GM18505 (cell line): ENCODE results near the gene VPS18.

Experiments used
- ATAC-seq: cut with Tn5 transposase; IDR thresholded peaks from one replicate; pipeline ENCODE4 v1.9.1; 2021; ENCODE audit not compliant: unreplicated experiment
- POLR2A ChIP-seq: IDR thresholded peaks from 4 replicates; pipeline ENCODE4 v1.6.1; 2011; ENCODE audit warnings: borderline replicate concordance; ENCODE audit not compliant: insufficient read depth, insufficient read length; ENCODE audit errors: extremely low read depth

VPS18 gene

DNA sequence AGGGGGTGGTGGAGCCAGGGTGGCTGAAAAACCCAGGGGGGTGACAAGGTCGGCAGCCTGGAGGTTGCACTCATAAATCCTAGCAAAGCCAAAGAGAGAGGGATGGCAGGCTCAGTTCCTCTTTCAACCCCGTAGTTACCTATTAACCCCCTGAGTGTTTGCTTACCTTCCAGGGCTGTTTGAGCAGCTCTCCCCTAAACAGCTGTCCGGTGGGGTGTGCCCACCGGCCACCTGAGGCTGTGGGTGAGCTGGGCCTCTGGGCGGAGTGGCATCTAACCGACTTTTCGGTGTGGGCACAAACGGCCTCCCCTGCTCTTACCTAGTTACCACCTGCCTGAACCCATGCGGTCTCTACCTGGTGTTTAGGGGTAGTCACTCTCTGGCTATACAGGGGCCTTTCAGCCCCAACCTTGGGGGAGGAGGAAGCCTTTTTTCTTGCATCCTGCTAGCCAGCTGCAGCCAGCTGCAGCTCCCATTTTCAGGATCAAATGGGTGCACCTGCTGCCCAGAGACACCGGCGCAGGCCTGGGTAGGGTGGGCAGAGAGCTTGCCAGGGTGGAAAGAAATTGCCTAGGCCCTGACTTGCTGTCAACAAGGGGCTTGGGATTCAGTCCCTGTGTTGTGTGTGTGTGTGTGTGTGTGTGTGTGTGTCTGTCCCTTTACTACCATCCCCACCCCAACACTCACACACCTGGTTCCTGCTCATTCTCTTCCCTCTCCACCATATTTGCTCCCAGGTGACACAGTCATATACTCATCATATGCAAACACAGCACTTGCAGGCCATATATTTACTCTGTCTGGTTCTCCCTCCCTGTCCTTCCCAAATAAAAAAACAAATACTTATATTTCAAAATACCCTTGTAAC lies 38.6 kb downstream of the VPS18 start:
- ATAC-seq: no peak
- no peak for TF ChIP-seq POLR2A

DNA sequence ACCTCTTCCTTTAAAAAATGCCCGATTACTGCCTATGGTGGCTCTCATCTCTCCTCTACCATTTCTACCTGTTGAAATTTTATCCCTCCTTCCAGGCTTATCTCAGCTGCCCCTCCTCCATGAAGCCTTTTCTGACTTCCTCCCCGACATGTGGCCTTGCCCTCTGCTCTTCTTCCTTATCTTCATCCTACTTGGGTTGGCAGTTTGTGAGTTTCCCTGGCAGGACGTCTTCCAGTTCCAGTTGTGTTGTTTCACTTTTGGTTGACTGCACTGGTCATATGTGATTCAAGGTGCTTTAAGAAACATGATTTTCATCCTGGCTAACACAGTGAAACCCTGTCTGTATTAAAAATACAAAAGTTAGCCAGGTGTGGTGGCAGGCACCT lies 39.3 kb downstream of the VPS18 start:
- TF ChIP-seq POLR2A: no peak
- no peak for ATAC-seq

DNA sequence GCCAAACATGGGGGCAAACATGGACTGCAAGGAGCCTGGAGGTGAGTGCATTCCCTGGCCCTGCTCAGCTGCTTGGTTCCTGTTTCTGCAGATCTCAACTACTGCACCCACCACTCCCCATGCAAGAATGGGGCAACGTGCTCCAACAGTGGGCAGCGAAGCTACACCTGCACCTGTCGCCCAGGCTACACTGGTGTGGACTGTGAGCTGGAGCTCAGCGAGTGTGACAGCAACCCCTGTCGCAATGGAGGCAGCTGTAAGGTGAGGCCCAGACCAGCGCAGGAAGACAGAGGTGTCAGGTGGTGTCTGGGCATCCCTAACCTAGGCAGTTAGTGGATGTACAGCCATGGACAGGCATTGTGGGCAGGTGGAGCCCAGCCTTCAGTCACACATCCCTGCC lies 40.2 kb downstream of the VPS18 start:
- TF ChIP-seq POLR2A: no peak
- no peak for ATAC-seq

GRCh38 chr15:40936234-40936708 lies 42.0 kb downstream of the VPS18 start:
- no peak for ATAC-seq
- no peak for TF ChIP-seq POLR2A

DNA sequence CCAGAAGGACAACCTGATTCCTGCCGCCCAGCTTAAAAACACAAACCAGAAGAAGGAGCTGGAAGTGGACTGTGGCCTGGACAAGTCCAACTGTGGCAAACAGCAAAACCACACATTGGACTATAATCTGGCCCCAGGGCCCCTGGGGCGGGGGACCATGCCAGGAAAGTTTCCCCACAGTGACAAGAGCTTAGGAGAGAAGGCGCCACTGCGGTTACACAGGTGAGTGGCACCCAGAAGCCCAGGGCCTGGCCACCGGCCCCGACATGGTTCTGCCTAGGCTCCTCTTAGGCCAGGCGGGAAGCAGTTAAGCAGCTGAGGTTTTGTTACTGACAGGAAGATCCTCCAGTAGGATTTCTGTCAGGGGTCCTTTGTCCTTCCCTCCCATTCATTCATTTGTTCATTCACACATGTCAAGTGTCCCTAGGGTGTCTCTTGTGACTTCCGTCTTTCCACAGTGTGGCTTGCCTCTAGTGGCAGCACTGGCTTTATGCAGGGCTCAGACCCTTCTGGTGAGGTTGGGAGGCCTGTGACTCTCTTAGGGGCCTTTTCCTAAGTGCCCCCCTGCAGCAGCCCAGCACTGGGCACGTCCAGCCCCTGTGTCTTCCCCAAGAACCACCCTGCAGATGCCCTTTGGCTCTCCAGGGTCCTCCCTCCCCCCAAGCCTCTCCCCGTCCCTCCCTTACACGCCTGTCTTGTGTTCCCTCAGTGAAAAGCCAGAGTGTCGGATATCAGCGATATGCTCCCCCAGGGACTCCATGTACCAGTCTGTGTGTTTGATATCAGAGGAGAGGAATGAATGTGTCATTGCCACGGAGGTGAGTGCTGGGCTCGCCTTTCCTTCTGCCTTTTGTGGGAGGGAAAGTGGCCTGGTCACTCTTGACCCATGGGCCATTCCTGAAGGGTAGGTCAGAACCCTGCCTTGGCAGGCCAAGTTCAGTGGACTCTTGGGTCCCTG lies 42.7 kb downstream of the VPS18 start:
- no peak for ATAC-seq
- TF ChIP-seq POLR2A: no peak

GRCh38 chr15:40937762-40938535 lies 43.7 kb downstream of the VPS18 start:
- no peak for TF ChIP-seq POLR2A
- no peak for ATAC-seq

DNA sequence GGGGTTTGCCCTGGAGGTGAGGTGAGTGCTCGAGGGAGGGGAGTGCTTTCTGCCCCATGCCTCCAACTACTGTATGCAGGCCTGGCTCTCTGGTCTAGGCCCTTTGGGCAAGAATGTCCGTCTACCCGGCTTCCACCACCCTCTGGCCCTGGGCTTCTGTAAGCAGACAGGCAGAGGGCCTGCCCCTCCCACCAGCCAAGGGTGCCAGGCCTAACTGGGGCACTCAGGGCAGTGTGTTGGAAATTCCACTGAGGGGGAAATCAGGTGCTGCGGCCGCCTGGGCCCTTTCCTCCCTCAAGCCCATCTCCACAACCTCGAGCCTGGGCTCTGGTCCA lies 44.3 kb downstream of the VPS18 start:
- ATAC-seq: no peak
- no peak for TF ChIP-seq POLR2A

DNA sequence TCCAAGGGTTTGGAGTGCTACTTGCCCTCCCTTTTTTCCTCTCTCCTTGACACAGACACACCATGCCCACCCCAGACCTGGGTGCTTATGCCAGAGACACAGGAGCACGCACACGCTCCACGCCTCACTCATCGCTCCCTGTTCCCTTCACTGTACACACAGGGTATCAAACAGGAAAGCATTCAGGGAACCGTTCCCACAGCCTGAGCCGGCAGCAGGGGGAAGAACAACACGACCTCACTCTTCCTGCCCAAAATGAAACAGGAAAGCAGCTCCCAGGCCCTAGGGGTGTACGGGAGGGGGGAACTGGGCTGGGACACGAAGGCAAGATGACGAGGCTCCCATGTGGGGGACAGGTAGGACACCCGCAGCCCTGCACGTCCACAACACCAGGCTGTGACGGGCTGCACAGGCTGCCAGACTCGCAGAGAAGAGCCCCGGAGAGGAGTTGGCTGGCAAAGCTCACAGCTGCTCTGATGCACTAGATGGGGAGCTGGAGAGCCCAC lies 46.1 kb downstream of the VPS18 start:
- no peak for TF ChIP-seq POLR2A
- ATAC-seq: no peak

- no peak for TF ChIP-seq POLR2A
Observed at GRCh38 chr15:40941068-40941527, 46.8 kb downstream of the VPS18 start.

GRCh38 chr15:40941528-40942336 lies 47.5 kb downstream of the VPS18 start:
- peak; percentile 58 for TF ChIP-seq POLR2A
- peak; percentile 76 for ATAC-seq

More at GRCh38 chr15:40941068-40941527, 46.8 kb downstream of the VPS18 start:
- ATAC-seq: no peak

- ATAC-seq: peak; percentile 11
- TF ChIP-seq POLR2A: no peak
Observed at GRCh38 chr15:40942337-40942854, 48.1 kb downstream of the VPS18 start.

DNA sequence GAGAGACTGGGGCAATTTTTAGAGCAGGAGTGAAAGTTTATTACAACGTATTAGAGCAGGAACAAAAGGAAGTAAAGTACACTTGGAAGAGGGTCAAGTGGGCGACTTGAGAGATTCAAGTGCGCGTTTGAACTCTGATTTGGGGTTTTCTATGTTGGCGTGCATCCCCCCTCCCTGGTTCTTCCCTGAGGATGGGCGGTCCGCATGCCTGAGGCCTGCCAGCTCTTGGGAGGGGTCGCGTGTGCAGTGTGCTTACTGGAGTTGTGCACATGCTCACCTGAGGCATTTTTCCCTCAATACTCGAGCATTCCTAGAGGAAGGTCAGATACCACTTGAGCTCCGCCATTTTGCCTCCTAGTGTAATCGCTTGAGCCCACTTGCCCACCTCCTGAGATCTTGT lies 48.6 kb downstream of the VPS18 start:
- ATAC-seq: no peak
- no peak for TF ChIP-seq POLR2A
